Stimulated activated CD4-positive, alpha-beta T cell treated with anti-CD3 and anti-CD28 coated beads, Interleukin-1b, Interleukin-23, amount 100 ng/mL, for 4 hours (primary cell): ENCODE data around the gene FOXO1.

ENCODE experiments used
- DNase-seq, 2 donors: peaks; one replicate each; pipeline ENCODE4 v3.0.0-alpha.2; 2020; ENCODE audit warnings: low read depth in 2 of 2

Gene FOXO1

DNA sequence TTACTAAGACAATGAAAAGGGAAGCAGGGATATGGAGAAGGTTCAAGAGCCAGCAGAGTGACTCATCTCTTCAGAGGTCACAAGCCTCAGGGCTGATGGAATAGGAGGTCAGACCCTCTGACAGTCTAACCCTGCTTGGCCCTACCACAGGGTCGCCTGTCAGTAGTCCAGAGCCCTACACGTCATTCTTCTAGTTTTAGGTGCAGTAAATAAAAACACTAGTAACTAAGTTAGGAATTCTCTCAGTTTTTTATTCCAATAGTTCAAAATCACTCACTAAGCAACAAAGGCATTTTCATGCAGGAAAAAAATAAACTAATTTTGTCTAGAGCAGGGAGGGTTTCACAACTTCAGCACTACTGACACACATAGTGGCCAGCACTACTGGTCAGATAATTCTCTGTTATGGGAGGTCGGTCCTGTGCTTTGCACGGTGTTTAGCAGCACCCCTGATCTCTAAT, 27.2 kb downstream of the FOXO1 start:
- no peak for DNase-seq

GRCh38 chr13:40637643-40638042, 28.8 kb downstream of the FOXO1 start:
- no peak for DNase-seq

DNA sequence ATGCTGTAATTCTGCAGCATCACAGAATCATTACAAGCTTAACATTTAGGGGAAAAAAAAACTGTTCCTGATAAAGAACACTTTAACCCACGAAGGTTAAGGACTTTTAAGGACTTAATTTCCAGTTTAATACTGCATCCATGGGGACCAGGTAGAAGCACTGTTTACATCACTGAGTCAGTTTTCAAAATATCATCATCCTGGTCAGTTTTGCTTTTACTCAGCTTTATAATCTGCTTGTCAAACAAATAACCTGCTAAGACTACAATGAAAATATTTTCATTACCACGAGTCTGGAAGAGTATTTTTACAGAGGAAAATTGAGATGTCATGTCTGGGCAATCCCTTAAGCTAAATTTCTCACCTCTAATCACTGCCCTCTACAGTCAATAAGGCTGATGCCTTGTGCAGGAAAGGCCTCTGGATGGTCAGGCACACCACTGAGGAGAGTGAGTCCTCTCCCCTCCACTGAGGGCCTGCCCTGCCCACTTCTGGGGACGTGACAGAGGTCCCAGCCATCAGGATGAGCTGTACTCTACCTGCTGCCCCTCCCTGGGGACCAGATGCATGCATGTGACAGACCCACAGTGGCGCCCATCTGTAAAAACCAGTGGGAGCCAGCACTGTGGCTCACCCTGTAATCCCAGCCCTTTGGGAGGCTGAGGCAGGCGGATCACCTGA, 31.0 kb downstream of the FOXO1 start:
- DNase-seq = no peak

DNA sequence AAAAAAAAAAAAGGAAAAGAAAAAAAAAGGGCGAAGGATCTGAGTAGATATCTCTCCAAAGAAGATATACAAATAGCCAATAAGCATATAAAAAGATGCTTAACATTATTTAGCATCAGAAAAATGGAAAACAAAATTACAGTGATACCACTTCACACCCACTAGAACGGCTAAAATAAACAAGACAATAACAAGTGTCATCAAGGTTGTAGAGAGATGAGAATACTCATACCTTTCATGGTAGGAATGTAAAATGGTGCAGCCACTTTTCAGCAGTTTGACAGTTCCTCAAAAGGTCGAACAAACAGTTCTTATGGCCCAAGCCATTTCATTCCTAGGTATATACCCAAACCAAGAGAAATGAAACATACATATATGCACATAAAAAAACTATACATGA, 33.5 kb downstream of the FOXO1 start:
- DNase-seq = no peak

GRCh38 chr13:40631605-40632004, 34.8 kb downstream of the FOXO1 start:
- no peak for DNase-seq

DNA sequence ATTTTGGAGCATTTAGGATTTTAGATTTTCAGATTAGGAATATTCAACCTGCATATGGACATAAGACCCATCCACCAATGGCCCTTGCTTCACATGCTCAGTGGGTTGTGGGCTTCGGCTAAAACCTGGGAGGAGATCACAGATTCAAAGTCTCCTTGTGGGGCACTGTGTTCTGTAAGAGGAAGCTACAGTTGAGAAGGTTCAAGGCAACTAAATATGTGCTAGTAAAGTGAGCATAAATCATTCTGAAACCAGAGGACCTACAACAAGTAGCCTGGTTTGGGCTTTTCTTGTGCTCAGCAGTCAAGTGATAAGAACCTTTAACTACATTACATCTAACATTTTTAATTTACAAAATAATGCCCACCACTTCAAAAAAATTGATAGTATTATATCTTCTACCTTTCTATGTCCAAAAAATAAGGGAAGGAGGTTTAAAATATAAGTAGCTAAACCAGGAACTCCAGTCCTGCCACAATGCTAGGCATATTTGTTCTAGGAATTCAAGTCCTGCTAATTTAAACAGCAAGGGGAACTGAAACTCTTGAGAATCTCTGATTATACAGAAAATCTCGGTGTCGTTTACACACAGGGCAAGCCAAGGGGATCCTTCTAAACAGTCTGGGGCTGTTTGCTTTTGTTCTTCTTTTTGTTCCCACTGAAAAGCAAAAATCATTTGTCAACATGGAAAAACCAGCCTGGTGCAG, 36.6 kb downstream of the FOXO1 start:
- no peak for DNase-seq

- no peak for DNase-seq
Observed at GRCh38 chr13:40626977-40627376, 39.5 kb downstream of the FOXO1 start.

GRCh38 chr13:40626561-40626960, 39.9 kb downstream of the FOXO1 start:
- DNase-seq = no peak

DNA sequence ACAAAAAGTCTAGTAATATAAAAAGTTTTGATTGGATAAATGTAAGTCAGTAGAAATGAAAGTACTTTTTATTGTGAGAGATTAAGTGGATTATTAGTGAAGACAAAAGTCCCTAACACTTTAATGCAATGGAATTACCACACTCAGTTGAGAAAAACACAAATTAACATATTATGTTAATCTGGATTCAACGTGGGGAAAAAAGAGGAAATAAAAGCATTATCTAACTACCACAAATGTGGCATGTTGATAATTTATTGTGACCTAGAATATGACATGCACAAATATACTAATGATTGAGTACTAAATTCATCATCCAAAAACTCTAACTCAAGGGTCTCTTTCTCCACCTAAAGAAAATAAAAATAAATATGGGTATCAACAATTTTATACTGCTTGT, 41.5 kb downstream of the FOXO1 start:
- no peak for DNase-seq

GRCh38 chr13:40624383-40624782, 42.1 kb downstream of the FOXO1 start:
- DNase-seq = peak in 1 of 2 donors; percentile 15

GRCh38 chr13:40622761-40623160, 43.7 kb downstream of the FOXO1 start:
- DNase-seq = no peak

- DNase-seq = no peak
Observed at GRCh38 chr13:40622246-40622645, 44.2 kb downstream of the FOXO1 start.

DNA sequence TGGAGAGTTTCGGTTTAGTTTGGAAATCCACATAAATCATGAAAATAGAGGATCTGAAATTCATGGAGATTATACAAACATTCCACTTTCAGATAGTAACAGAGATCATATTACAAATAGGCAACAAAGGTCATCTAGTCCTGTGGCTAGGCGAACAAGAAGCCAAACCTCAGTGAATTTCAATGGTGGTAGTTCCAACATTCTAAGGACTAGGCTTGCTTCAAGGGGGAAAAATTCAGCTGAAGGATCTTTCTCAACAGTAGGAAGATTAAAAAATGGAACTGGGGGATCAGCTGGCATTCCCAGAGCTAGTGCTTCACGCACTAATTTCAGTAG, 47.0 kb downstream of the FOXO1 start:
- no peak for DNase-seq

GRCh38 chr13:40618581-40619478, 47.6 kb downstream of the FOXO1 start:
- DNase-seq = no peak

- DNase-seq = no peak
Observed at GRCh38 chr13:40617801-40618356, 48.6 kb downstream of the FOXO1 start.

DNA sequence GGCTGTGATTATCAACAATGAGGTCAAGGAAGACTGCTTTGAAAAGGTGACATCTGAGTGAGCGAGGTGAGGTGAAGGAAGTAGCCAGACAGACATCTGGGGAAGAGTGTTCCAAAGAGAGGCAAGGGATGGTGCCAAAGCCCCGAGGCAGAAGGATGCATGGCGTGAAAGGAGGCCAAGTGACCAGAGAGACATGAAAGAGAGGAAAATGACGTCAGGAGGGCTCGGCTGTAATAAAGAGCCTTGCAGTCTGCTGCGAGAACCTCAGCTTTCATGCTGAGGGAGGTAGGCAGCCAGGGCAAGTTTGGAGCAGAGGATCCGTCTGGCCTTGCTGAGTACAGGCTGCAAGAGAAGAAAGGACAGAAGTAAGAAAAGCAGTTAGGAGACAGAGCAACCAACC, 50.8 kb downstream of the FOXO1 start:
- no peak for DNase-seq

GRCh38 chr13:40613914-40614313, 52.5 kb downstream of the FOXO1 start:
- no peak for DNase-seq

- no peak for DNase-seq
Observed at GRCh38 chr13:40613192-40613818, 53.1 kb downstream of the FOXO1 start.

DNA sequence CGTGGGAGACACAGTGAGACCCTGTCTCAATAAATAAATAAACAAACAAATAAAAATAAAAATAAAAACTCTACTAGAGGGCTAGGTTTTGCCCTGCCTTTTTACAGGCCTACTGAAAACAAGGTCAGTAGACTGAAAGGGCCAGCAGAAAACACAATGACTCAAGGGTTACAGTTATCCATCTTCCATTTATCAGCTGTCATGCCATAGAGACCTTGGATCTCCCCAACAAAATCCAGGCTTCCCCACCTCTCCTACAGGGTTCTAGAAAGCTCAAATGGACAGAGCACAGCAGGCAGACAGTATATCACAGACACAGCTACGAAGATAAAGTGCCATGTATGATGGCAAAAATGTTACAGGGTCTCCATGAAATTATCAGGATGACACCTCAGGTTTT, 54.4 kb downstream of the FOXO1 start:
- no peak for DNase-seq

GRCh38 chr13:40611635-40612034, 54.8 kb downstream of the FOXO1 start:
- DNase-seq = no peak

GRCh38 chr13:40611004-40611403, 55.4 kb downstream of the FOXO1 start:
- DNase-seq = no peak
